Mucosa of rectum (tissue), 2 donors: ENCODE measurements around the gene KCTD14.
A peak's percentile ranks its signal among the peaks of the same experiment; 100 is the strongest.
"Not testable (repeated sequence)": the region's sequence is repeated elsewhere in the genome, so short reads cannot be mapped to it uniquely, and the experiment has no call there.

Source experiments
- H3K27ac ChIP-seq, 2 donors: one replicate each; pipeline ENCODE4 v1.7.0; 2013; ENCODE audit warnings: inconsistent platforms in 2 of 2, low read depth in 2 of 2, low read length in 2 of 2
- H3K27me3 ChIP-seq, 2 donors: one replicate each; pipeline ENCODE4 v1.7.0; 2013; ENCODE audit warnings: low read length in 2 of 2; ENCODE audit not compliant: control insufficient read depth in 2 of 2, insufficient read depth in 2 of 2
- H3K36me3 ChIP-seq, 2 donors: one replicate each; pipeline ENCODE4 v1.7.0; 2013; ENCODE audit warnings: low read length in 2 of 2; ENCODE audit not compliant: control insufficient read depth in 2 of 2, insufficient read depth in 2 of 2
- H3K4me1 ChIP-seq, 2 donors: one replicate each; pipeline ENCODE4 v1.7.0; 2013; ENCODE audit warnings: low read length in 2 of 2, mild to moderate bottlenecking in 1 of 2; ENCODE audit not compliant: control insufficient read depth in 2 of 2, insufficient read depth in 2 of 2
- H3K4me3 ChIP-seq, 2 donors: one replicate each; pipeline ENCODE4 v1.7.0; 2013; ENCODE audit warnings: low read length in 2 of 2
- H3K9ac ChIP-seq, 2 donors: one replicate each; pipeline ENCODE4 v1.7.0; 2013; ENCODE audit warnings: low read length in 2 of 2, low read depth in 1 of 2, mild to moderate bottlenecking in 1 of 2
- H3K9me3 ChIP-seq, 2 donors: one replicate each; pipeline ENCODE4 v1.7.0; 2013; ENCODE audit warnings: low read length in 2 of 2; ENCODE audit not compliant: control insufficient read depth in 2 of 2
- donor health status: healthy.
- donor health status: Normal muscosa, but diverticular disease.

Gene KCTD14

DNA sequence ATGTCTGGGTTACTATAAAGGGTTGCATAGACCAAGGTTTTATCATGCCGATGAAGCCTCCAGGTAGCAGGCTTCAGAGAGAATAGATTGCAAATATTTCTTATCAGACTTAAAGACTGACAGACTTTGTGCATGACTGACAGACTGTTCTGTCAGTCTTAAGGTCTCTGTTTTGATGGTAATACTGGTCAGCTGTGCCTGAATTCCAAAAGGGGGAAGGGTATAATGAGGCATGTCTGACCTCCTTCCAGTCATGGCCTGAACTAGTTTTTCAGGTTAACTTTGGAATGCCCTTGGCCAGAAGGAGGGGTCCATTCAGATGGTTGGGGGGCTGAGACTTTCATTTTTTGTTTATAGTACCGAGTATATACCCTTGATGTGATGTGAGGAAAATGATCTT, 4.7 kb upstream of the KCTD14 start:
- Histone ChIP-seq H3K27me3 (no peaks in the 10 kb centered on the region), H3K36me3 (no peaks in the 10 kb centered on the region), H3K9ac (no peak overlapping the region), H3K4me3 (no peak overlapping the region), H3K27ac (no peak overlapping the region), H3K9me3 (no peaks in the 10 kb centered on the region), H3K4me1 (peaks cover 5 to 11% of the 10 kb centered on the region in 2 donors)

DNA sequence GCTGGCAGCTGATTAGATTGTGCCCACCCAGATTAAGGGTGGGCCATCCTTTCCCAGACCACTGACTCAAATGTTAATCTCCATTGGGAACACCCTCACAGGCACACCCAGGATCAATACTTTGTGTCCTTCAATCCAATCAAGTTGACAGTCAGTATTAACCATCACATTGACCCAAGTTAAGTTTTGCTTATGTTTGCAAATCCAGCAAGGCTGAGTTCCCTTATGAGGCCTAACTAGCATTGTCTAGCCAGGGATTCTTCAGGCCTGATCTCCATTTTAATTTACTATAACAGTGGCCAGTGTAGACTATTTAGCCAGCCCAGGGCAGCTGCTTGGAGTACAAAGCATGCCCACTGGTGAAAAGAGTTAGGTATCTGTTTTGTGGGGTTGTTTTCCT, 2.3 kb upstream of the KCTD14 start:
- Histone ChIP-seq H3K4me3 (no peak overlapping the region), H3K27me3 (peaks cover 0 to 2% of the 10 kb centered on the region in 2 donors), H3K36me3 (no peaks in the 10 kb centered on the region), H3K9ac (no peak overlapping the region), H3K27ac (no peak overlapping the region), H3K4me1 (peaks cover under 1 to 10% of the 10 kb centered on the region in 2 donors), H3K9me3 (no peaks in the 10 kb centered on the region)

DNA sequence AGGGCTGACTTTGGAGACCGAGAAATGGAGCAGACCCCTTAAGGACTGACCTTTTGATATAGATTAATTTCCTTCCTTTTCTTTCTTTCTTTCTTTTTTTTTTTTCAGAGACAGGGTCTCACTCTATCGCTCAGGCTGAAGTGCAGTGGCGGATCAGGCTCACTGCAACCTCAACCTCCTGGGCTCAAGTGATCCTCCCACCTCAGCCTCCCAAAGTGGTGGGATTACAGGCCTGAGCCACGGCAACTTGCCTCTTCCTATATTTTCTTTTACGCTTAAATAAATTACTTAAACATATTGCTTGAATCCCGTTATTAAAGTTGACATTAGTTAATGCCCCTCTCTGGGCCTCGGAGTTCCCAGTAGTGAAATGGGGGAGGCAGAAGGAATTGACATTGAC, 350 bp upstream of the KCTD14 start:
- no peaks in the 10 kb centered on the region for H3K9me3 ChIP-seq
- peaks cover 0 to 10% of the 10 kb centered on the region in 2 donors for H3K4me1 ChIP-seq
- H3K9ac ChIP-seq = peak overlapping the region in 1 of 2 donors; percentile 96
- H3K36me3 ChIP-seq = no peaks in the 10 kb centered on the region
- peak overlapping the region; percentile 64 to 72 for H3K27ac ChIP-seq
- H3K27me3 ChIP-seq = peaks cover 0 to 2% of the 10 kb centered on the region in 2 donors
- H3K4me3 ChIP-seq = peak overlapping the region; percentile 77 to 87

DNA sequence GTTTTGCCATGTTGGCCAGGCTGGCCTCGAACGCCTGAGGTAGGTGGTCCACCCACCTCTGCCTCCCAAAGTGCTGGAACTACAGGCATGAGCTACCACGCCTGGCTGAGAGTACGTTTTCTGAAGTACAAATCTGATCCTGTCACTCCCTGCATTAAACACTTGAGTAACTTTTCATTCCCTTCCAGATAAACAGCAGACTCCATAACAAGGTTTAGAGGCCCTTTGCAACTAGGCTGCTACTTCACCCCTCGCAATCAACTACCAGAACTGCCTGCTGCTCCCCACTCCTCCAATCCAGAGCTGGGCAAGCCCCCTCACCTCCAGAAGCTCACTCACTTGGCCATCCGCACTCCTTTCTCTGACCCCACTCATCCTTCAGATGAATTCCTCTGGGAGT, 1.5 kb downstream of the KCTD14 start:
- H3K4me3 ChIP-seq = no peak overlapping the region
- no peak overlapping the region for H3K9ac ChIP-seq
- H3K27me3 ChIP-seq = peaks cover 0 to 2% of the 10 kb centered on the region in 2 donors
- no peaks in the 10 kb centered on the region for H3K9me3 ChIP-seq
- H3K4me1 ChIP-seq = peaks cover 0 to 10% of the 10 kb centered on the region in 2 donors
- H3K36me3 ChIP-seq = peaks cover 0 to 4% of the 10 kb centered on the region in 2 donors
- H3K27ac ChIP-seq = no peak overlapping the region

DNA sequence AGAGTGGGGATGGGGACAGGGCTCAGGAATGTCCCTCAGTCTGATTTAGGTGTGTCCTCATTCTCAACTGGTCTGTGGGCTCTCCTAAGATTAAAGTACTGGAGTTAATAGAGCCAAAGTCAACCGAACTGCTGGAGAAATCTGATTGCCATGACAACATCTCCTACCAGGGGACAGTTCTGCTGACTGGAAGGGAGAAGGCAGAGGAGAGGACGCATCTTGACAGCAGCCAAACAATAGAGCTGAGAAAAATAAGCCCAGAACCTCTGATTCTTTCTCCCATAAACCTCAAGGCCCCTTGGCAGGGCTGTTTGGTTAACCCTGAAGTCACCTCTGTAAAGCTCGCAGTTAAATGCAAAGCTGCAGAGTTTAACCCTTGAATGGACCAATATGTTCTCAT, 2.8 kb downstream of the KCTD14 start:
- no peak overlapping the region for H3K4me3 ChIP-seq
- H3K36me3 ChIP-seq = peaks cover 6 to 10% of the 10 kb centered on the region in 2 donors
- no peak overlapping the region for H3K9ac ChIP-seq
- H3K4me1 ChIP-seq = peaks cover 0 to 10% of the 10 kb centered on the region in 2 donors
- peaks cover 0 to 2% of the 10 kb centered on the region in 2 donors for H3K27me3 ChIP-seq
- H3K27ac ChIP-seq = no peak overlapping the region
- H3K9me3 ChIP-seq = no peaks in the 10 kb centered on the region

DNA sequence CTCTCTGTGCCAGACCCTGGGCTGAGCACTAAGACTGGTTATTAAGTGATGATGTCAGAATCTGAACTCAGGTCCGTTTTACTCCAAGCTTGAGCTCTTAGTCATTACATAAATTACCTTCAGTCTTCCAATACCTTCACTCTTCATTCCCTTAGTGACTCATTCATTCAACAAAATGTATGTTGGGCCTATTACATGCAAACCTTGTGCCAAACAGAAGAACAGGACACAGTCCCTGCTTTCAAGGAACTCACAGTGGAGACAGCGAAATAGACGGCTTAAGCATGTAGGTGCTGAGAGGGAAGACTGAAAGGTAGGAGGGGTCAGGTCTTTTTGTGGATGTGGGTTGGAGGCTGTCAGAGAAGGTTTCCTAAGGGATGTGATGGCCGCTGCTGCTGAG, 3.3 kb downstream of the KCTD14 start:
- no peak overlapping the region for H3K27ac ChIP-seq
- H3K4me3 ChIP-seq = no peak overlapping the region
- H3K27me3 ChIP-seq = peaks cover 0 to 2% of the 10 kb centered on the region in 2 donors

DNA sequence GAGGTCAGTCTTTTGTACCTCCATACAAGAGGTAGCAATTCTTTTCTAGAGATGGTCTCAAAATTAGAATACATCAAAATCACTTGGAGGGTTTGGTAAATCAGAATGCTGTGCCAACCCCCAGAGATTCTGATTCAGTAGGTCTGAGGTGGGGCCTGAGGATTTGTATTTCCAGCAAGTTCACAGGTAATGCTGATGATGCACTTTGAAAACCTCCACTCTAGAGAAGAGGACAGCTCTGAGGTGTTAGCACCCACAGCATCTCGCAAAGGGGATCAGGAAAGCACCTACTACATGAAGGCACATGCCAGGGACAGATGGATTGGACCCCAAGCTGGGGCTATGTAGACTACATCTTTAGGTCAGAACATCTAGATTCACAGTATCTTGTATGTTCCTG, 7.2 kb downstream of the KCTD14 start:
- Histone ChIP-seq H3K27ac (no peak overlapping the region), H3K4me1 (peaks cover 0 to 5% of the 10 kb centered on the region in 2 donors), H3K36me3 (peaks cover 6 to 10% of the 10 kb centered on the region in 2 donors), H3K4me3 (no peak overlapping the region), H3K9me3 (no peaks in the 10 kb centered on the region), H3K9ac (no peak overlapping the region), H3K27me3 (no peaks in the 10 kb centered on the region)

More for the DNA sequence above, 3.3 kb downstream of the KCTD14 start:
- Histone ChIP-seq H3K9ac (no peak overlapping the region), H3K4me1 (peaks cover 0 to 10% of the 10 kb centered on the region in 2 donors), H3K9me3 (no peaks in the 10 kb centered on the region), H3K36me3 (peaks cover 6 to 10% of the 10 kb centered on the region in 2 donors)

DNA sequence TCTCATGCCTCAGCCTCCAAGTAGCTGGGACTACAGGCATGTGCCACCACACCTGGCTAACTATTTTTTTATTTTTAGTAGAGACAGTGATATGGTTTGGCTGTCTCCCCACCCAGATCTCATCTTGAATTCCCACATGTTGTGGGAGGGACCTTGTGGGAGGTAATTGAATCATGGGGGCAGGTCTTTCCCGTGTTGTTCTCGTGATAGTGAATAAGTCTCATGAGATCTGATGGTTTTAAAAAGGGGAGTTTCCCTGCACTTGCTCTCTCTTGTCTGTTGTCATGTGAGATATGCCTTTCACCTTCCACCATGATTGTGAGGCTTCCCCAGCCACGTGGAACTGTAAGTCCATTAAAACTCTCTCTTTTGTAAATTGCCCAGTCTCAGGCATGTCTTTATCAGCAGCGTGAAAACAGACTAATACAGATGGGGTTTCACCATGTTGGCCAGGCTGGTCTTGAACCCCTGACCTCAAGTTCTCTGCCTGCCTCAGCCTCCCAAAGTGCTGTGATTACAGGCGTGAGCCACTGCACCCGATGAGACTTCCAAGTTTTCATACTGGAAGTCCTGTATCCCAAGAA, 8.0 kb downstream of the KCTD14 start:
- H3K27me3 ChIP-seq, H3K36me3 ChIP-seq, H3K9me3 ChIP-seq, H3K27ac ChIP-seq, H3K4me1 ChIP-seq, H3K4me3 ChIP-seq, H3K9ac ChIP-seq: not testable (repeated sequence)

DNA sequence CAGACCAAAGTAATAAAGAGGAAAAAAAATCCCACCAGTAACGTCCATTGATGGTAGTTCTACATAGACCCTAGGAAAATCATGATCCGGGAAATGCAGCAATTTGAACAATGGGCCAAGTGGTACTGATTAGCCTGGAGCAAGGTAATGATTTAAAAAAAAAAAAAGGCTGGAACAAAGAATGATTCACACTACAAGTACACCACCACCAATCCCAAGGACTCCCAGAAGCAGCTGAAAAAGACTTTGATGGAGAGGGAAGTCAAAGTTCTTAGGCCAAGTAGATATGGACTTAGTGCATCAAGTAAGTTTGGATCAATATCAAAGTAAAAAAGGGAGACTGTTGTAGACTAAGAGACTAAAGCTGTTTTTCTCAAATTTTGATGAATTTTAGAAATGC, 11.8 kb downstream of the KCTD14 start:
- no peaks in the 10 kb centered on the region for H3K4me1 ChIP-seq
- no peaks in the 10 kb centered on the region for H3K27me3 ChIP-seq
- H3K27ac ChIP-seq = no peak overlapping the region
- H3K9ac ChIP-seq = no peak overlapping the region
- H3K4me3 ChIP-seq = no peak overlapping the region
- H3K9me3 ChIP-seq = no peaks in the 10 kb centered on the region
- peaks cover 3 to 6% of the 10 kb centered on the region in 2 donors for H3K36me3 ChIP-seq

DNA sequence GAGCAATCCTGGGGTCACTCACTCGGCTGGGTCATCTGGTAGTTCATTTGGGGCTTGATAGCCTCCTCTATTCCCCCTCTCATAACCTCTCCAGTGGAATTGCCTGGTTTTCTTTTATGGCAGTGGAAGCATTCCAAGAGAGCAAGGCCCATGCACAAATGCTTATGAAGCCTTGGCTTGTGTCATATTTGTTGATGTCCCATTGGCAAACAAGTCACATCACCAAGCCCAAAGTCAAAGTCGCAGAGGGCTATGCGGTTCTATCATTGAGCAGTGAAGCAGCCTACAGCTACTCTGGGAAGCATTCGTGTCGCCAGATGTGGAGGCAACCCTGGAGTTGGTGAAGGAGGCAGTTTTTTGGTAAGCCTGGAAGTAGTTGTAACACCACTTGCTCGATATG, 12.3 kb downstream of the KCTD14 start:
- no peaks in the 10 kb centered on the region for H3K9me3 ChIP-seq
- H3K27ac ChIP-seq = no peak overlapping the region
- H3K4me1 ChIP-seq = no peaks in the 10 kb centered on the region
- H3K36me3 ChIP-seq = peaks cover 0 to 3% of the 10 kb centered on the region in 2 donors
- H3K27me3 ChIP-seq = no peaks in the 10 kb centered on the region
- no peak overlapping the region for H3K9ac ChIP-seq
- H3K4me3 ChIP-seq = no peak overlapping the region
